Measurements from ENCODE around the gene HOXD1.

The HOXD1 gene

GRCh38 chr2:176187899-176188773, at the start of gene HOXD1:
HOXD1 (plus strand) TSS chr2:176188668; CDS start chr2:176188802, 134 bp downstream.
- Histone ChIP-seq H3K27ac (no peak within 1 kb of the TSS), H2AFZ (peak within 1 kb of the TSS; percentile 56), H3K36me3 (ENCODE audit: control insufficient read depth, insufficient read depth, low read length) (no peaks in the 10 kb centered on the region), H3K4me2 (ENCODE audit: low read length) (peak within 1 kb of the TSS; percentile 67), H3K79me2 (no peaks in the 10 kb centered on the region), H3K27me3 (ENCODE audit: control insufficient read depth, insufficient read depth, low read length) (peaks cover 17% of the 10 kb centered on the region), H3K9ac (no peak within 1 kb of the TSS), H3K9me3 (ENCODE audit: control insufficient read depth, low read length) (no peaks in the 10 kb centered on the region), H3K4me3 (ENCODE audit: low read depth, low read length) (peak within 1 kb of the TSS; percentile 51), H3K4me1 (peaks cover 3% of the 10 kb centered on the region)
- TF ChIP-seq CTCF (IDR thresholded peaks at IDR 0.05) = no peak

GRCh38 chr2:176138923-176139660, 49.4 kb upstream of the HOXD1 start:
- no peak overlapping the region for H3K4me3 ChIP-seq (ENCODE audit: low read depth, low read length)
- H3K9ac ChIP-seq = no peak overlapping the region
- H3K4me2 ChIP-seq (ENCODE audit: low read length) = no peak overlapping the region
- no peaks in the 10 kb centered on the region for H3K9me3 ChIP-seq (ENCODE audit: control insufficient read depth, low read length)
- no peak for TF ChIP-seq CTCF (IDR thresholded peaks at IDR 0.05)
- peaks cover 22% of the 10 kb centered on the region for H3K27me3 ChIP-seq (ENCODE audit: control insufficient read depth, insufficient read depth, low read length)
- H3K27ac ChIP-seq = no peak overlapping the region
- H2AFZ ChIP-seq = no peak overlapping the region
- no peaks in the 10 kb centered on the region for H3K4me1 ChIP-seq
- H3K36me3 ChIP-seq (ENCODE audit: control insufficient read depth, insufficient read depth, low read length) = no peaks in the 10 kb centered on the region
- no peaks in the 10 kb centered on the region for H3K79me2 ChIP-seq

- Histone ChIP-seq H3K4me1 (no peaks in the 10 kb centered on the region), H3K27me3 (ENCODE audit: control insufficient read depth, insufficient read depth, low read length) (peaks cover 22% of the 10 kb centered on the region), H2AFZ (no peak overlapping the region), H3K27ac (no peak overlapping the region), H3K9me3 (ENCODE audit: control insufficient read depth, low read length) (no peaks in the 10 kb centered on the region), H3K4me2 (ENCODE audit: low read length) (no peak overlapping the region), H3K79me2 (no peaks in the 10 kb centered on the region), H3K36me3 (ENCODE audit: control insufficient read depth, insufficient read depth, low read length) (no peaks in the 10 kb centered on the region), H3K9ac (no peak overlapping the region), H3K4me3 (ENCODE audit: low read depth, low read length) (no peak overlapping the region)
- no peak for TF ChIP-seq CTCF (IDR thresholded peaks at IDR 0.05)
Measured at GRCh38 chr2:176139661-176140512, 48.6 kb upstream of the HOXD1 start.

GRCh38 chr2:176140513-176141317, 47.8 kb upstream of the HOXD1 start:
- Histone ChIP-seq H3K36me3 (ENCODE audit: control insufficient read depth, insufficient read depth, low read length) (no peaks in the 10 kb centered on the region), H3K27ac (no peak overlapping the region), H3K9me3 (ENCODE audit: control insufficient read depth, low read length) (no peaks in the 10 kb centered on the region), H3K79me2 (no peaks in the 10 kb centered on the region), H3K9ac (no peak overlapping the region), H2AFZ (peak overlapping the region; percentile 45), H3K4me1 (no peaks in the 10 kb centered on the region), H3K27me3 (ENCODE audit: control insufficient read depth, insufficient read depth, low read length) (peaks cover 18% of the 10 kb centered on the region), H3K4me3 (ENCODE audit: low read depth, low read length) (peak overlapping the region; percentile 25), H3K4me2 (ENCODE audit: low read length) (peak overlapping the region; percentile 17)
- TF ChIP-seq CTCF (IDR thresholded peaks at IDR 0.05) = peak; percentile 8
